SK-N-SH (cell line): ENCODE measurements around the gene ECI1. TPM values are rescaled to one million over a fixed set of nuclear protein-coding genes. Genes with fewer than 3 reads are reported as not detected.

Experiments used
- CTCF ChIA-PET: fragments of 300-600, 350-600 bp; formaldehyde crosslinking; extraction: SDS; loops from one replicate; lab custom pipeline; 2021; lab: Yijun Ruan, JAX
- POLR2A ChIA-PET: fragments of 350-600 bp; sonication (Branson Sonifier 250); formaldehyde crosslinking; extraction: SDS; loops from one replicate; lab custom pipeline; 2020; ENCODE audit warnings: antibody characterized with exemption, inconsistent platforms; lab: Yijun Ruan, JAX
- DNase-seq: peaks from one replicate; pipeline ENCODE4 v3.0.0; 2012
- H2AFZ ChIP-seq: fragments of 200-600 bp; sonication (generic); 2 replicates; pipeline ENCODE4 v1.8.1; 2016; ENCODE audit warnings: antibody characterized with exemption, mild to moderate bottlenecking, low read depth
- H3F3A ChIP-seq: fragments of 200-600 bp; sonication (generic); replicated peaks from 2 replicates; pipeline ENCODE3; 2016; ENCODE audit warnings: antibody characterized with exemption, mild to moderate bottlenecking; ENCODE audit not compliant: insufficient read depth
- H3K27ac ChIP-seq, 2 experiments: fragments of 200-500 bp in 1 of 2; fragments of 200-600 bp in 1 of 2; sonication (Bioruptor generic) in 1 of 2; sonication (generic), shearing (Covaris generic) in 1 of 2; 2 replicates each; pipeline versions ENCODE4 v1.5.1 to v1.6.1; 2014 to 2016; ENCODE audit warnings: low read depth in 2 of 2, inconsistent platforms in 1 of 2, low read length in 1 of 2, mild to moderate bottlenecking in 1 of 2, mixed read lengths in 1 of 2
- H3K27me3 ChIP-seq: fragments of 200-600 bp; sonication (generic), shearing (Covaris generic); 2 replicates; pipeline ENCODE4 v1.6.1; 2016; ENCODE audit warnings: mixed run types; ENCODE audit not compliant: insufficient read depth
- H3K36me3 ChIP-seq, 2 experiments: fragments of 200-500 bp in 1 of 2; fragments of 200-600 bp in 1 of 2; sonication (Bioruptor generic) in 1 of 2; sonication (generic) in 1 of 2; replicated peaks in 1 of 2; 2 replicates each; pipeline versions ENCODE3 to v1.5.1; 2014 to 2016; ENCODE audit warnings: low read length in 1 of 2, mild to moderate bottlenecking in 1 of 2; ENCODE audit not compliant: insufficient read depth in 2 of 2, control insufficient read depth in 1 of 2
- H3K4me1 ChIP-seq, 2 experiments: fragments of 200-500 bp in 1 of 2; fragments of 200-600 bp in 1 of 2; sonication (Bioruptor generic) in 1 of 2; sonication (generic), shearing (Covaris generic) in 1 of 2; 2 replicates each; pipeline versions ENCODE4 v1.5.1 to v1.6.1; 2014 to 2016; ENCODE audit warnings: low read depth in 1 of 2, low read length in 1 of 2, mixed run types in 1 of 2; ENCODE audit not compliant: insufficient read depth in 2 of 2, control insufficient read depth in 1 of 2
- H3K4me2 ChIP-seq: fragments of 200-600 bp; sonication (generic), shearing (Covaris generic); 2 replicates; pipeline ENCODE4 v1.6.1; 2017; ENCODE audit warnings: mixed run types
- H3K4me3 ChIP-seq, 2 experiments: fragments of 200-500 bp in 1 of 2; fragments of 200-600 bp in 1 of 2; sonication (Bioruptor generic) in 1 of 2; sonication (generic), shearing (Covaris generic) in 1 of 2; 2 replicates each; pipeline versions ENCODE4 v1.5.1 to v1.8.1; 2014 to 2016; ENCODE audit warnings: low read depth in 2 of 2, inconsistent platforms in 1 of 2, low read length in 1 of 2, mild to moderate bottlenecking in 1 of 2, mixed read lengths in 1 of 2, moderate library complexity in 1 of 2
- H3K79me2 ChIP-seq: fragments of 200-600 bp; sonication (generic); 2 replicates; pipeline ENCODE4 v1.8.1; 2017; ENCODE audit warnings: mild to moderate bottlenecking; ENCODE audit not compliant: insufficient read depth
- H3K9ac ChIP-seq: fragments of 200-600 bp; sonication (generic); 2 replicates; pipeline ENCODE4 v1.6.1; 2017; ENCODE audit warnings: mixed run types
- H3K9me2 ChIP-seq: fragments of 200-600 bp; sonication (generic); 2 replicates; pipeline ENCODE4 v1.6.1; 2017; ENCODE audit warnings: mixed run types
- H3K9me3 ChIP-seq: fragments of 200-600 bp; sonication (generic); 2 replicates; pipeline ENCODE4 v1.6.1; 2017; ENCODE audit warnings: mixed run types, mild to moderate bottlenecking, moderate library complexity
- H4K20me1 ChIP-seq: fragments of 200-600 bp; sonication (generic); 2 replicates; pipeline ENCODE4 v1.6.1; 2017; ENCODE audit warnings: mild to moderate bottlenecking, mixed run types; ENCODE audit not compliant: insufficient read depth
- CTCF ChIP-seq: fragments of 200-600 bp; sonication (generic); IDR thresholded peaks from 2 replicates; pipeline ENCODE4 v1.6.1; 2017; ENCODE audit warnings: antibody characterized with exemption, mild to moderate bottlenecking, moderate library complexity
- ELF1 ChIP-seq: IDR thresholded peaks from 2 replicates; pipeline ENCODE4 v1.4.0; 2012
- EP300 ChIP-seq, 2 experiments: IDR thresholded peaks; 2 replicates each; pipeline versions ENCODE4 v1.4.0 to v1.6.1; 2012; ENCODE audit warnings: borderline replicate concordance in 1 of 2, low read depth in 1 of 2, low read length in 1 of 2
- EZH2phosphoT487 ChIP-seq: fragments of 200-600 bp; sonication (generic); IDR thresholded peaks from 2 replicates; pipeline ENCODE4 v1.6.1; 2017; ENCODE audit warnings: low read depth, mixed run types, mild to moderate bottlenecking, antibody characterized with exemption, moderate library complexity, borderline replicate concordance
- FOSL2 ChIP-seq: IDR thresholded peaks from 2 replicates; pipeline ENCODE4 v1.4.0; 2012; ENCODE audit warnings: low read depth, mild to moderate bottlenecking, moderate library complexity, borderline replicate concordance
- FOXJ3 ChIP-seq: sonication (generic); formaldehyde crosslinking; IDR thresholded peaks from 2 replicates; pipeline ENCODE4 v1.5.1; 2020; ENCODE audit warnings: mild to moderate bottlenecking, missing genetic modification reagents
- FOXM1 ChIP-seq: IDR thresholded peaks from 2 replicates; pipeline ENCODE4 v1.4.0; 2012; ENCODE audit warnings: low read depth, mild to moderate bottlenecking
- JUND ChIP-seq: IDR thresholded peaks from 2 replicates; pipeline ENCODE4 v1.4.0; 2012
- MAX ChIP-seq: IDR thresholded peaks from 2 replicates; pipeline ENCODE4 v1.4.0; 2012; ENCODE audit warnings: low read depth
- MXI1 ChIP-seq: IDR thresholded peaks from 2 replicates; pipeline ENCODE4 v1.6.1; 2012; ENCODE audit warnings: mild to moderate bottlenecking, low read depth, low read length, improper control_type of control experiment
- NRF1 ChIP-seq: IDR thresholded peaks from 2 replicates; pipeline ENCODE4 v1.6.1; 2012; ENCODE audit warnings: low read depth, mild to moderate bottlenecking, low read length
- PBX3 ChIP-seq: IDR thresholded peaks from 2 replicates; pipeline ENCODE4; 2012
- REST ChIP-seq: IDR thresholded peaks from 2 replicates; pipeline ENCODE4 v1.6.1; 2012; ENCODE audit warnings: mild to moderate bottlenecking, low read depth, low read length, moderate library complexity
- RFX5 ChIP-seq: IDR thresholded peaks from 2 replicates; pipeline ENCODE4 v1.6.1; 2012; ENCODE audit warnings: mild to moderate bottlenecking, improper control_type of control experiment, low read length
- TCF12 ChIP-seq: IDR thresholded peaks from 2 replicates; pipeline ENCODE4 v1.4.0; 2012
- TEAD4 ChIP-seq: IDR thresholded peaks from 2 replicates; pipeline ENCODE4 v1.4.0; 2012; ENCODE audit warnings: mild to moderate bottlenecking, borderline replicate concordance; ENCODE audit not compliant: insufficient read depth
- USF2 ChIP-seq: fragments of 150-350 bp; IDR thresholded peaks from 2 replicates; pipeline ENCODE4 v1.6.1; 2017; ENCODE audit warnings: antibody characterized with exemption, low read length, low read depth, borderline replicate concordance
- ZBTB33 ChIP-seq: IDR thresholded peaks from 2 replicates; pipeline ENCODE4 v1.4.0; 2012; ENCODE audit warnings: low read depth, borderline replicate concordance
- WGBS: methylation state at CpG from one replicate; pipeline ENCODE4 v1.1.6; 2017; ENCODE audit warnings: low lambda C conversion rate; 5-methylcytosine and 5-hydroxymethylcytosine counted together
- polyA plus RNA-seq, 3 experiments: library from polyadenylated mRNA; depleted of rRNA; stranded (reverse); fragments of >200 nt; gene quantifications; 2 replicates each; pipeline ENCODE4 v1.2.3, GENCODE V29; 2012

The ECI1 gene
- polyA plus RNA-seq, 1 of the 3 experiments (the other 2 are of a cell fraction): 61.8 TPM

- TF ChIP-seq USF2 (no peak), JUND (no peak), FOSL2 (no peak; the same call in 1 of the 2 replicates), ELF1 (peak; percentile 78), FOXM1 (no peak), NRF1 (peak; percentile 42; the same call in 1 of the 2 replicates), MAX (peak; percentile 60; the same call in 1 of the 2 replicates), RFX5 (no peak), PBX3 (no peak), CTCF (peak; percentile 57), MXI1 (peak; percentile 52; the same call in 1 of the 2 replicates)
Observed at GRCh38 chr16:2251296-2252111, at the start of gene ECI1 (continued).

- no peak for DNase-seq
- no peak overlapping the region for H3K27ac ChIP-seq
- WGBS: 79% methylated on average over 3 of the region's 10 CpGs
- ChIA-PET POLR2A (no interaction called here), CTCF (no interaction called here)
- H3K9me3 ChIP-seq: no peaks in the 10 kb centered on the region
- H3K36me3 ChIP-seq: peaks cover 0 to 3% of the 10 kb centered on the region in 2 experiments
- H3K4me1 ChIP-seq: no peaks in the 10 kb centered on the region; a peak in 1 of 4 replicates
- H3K9ac ChIP-seq: no peak overlapping the region
- H2AFZ ChIP-seq: no peak overlapping the region
- no peaks in the 10 kb centered on the region for H4K20me1 ChIP-seq
- H3K27me3 ChIP-seq: no peaks in the 10 kb centered on the region
- H3F3A ChIP-seq: no peaks in the 10 kb centered on the region
- no peak overlapping the region for H3K4me3 ChIP-seq
- TF ChIP-seq JUND (no peak), EP300 (IDR thresholded peaks at IDR 0.05; ENCODE audit: borderline replicate concordance in 1 of 2, low read depth in 1 of 2, low read length in 1 of 2) (no peak), FOXJ3 (CRISPR knock-in tag) (no peak), FOSL2 (no peak), MAX (no peak), ZBTB33 (no peak), EZH2phosphoT487 (no peak), TCF12 (no peak), REST (no peak), TEAD4 (no peak)
- no peaks in the 10 kb centered on the region for H3K9me2 ChIP-seq
- no peak overlapping the region for H3K4me2 ChIP-seq
- no peaks in the 10 kb centered on the region for H3K79me2 ChIP-seq
Observed at GRCh38 chr16:2299915-2300192, 48.5 kb upstream of the ECI1 start.
